NCI-H69 (cell line): ENCODE measurements around the gene EXD3.

Experiments used
- DNase-seq: peaks from one replicate; lab custom pipeline; 2025; lab: John Stamatoyannopoulos, UW

EXD3 gene

GRCh38 chr9:137365552-137366444 is 57.2 kb downstream of the EXD3 start:
- DNase-seq: peak; percentile 48

DNA sequence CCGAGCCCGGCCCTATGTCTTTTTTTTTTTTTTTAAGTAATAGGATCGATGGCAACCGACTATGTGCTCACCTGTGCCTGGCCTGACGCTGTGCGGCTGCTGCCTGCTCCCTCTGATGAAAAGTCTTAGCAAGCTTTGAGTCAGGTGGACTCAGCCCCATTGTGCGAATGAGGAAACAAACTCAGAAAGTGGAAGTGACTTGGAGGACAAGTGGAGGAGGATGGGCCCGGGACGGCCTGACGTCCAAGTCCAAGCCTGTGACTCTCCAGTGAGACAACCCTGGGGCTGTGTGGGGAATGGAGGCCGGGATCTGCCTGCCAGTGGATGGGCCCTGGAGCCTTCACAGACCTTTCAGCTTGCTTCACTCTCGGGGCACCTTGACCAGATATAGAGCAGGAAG is 57.9 kb downstream of the EXD3 start:
- DNase-seq: no peak

GRCh38 chr9:137359850-137360249 is 63.1 kb downstream of the EXD3 start:
- no peak for DNase-seq

DNA sequence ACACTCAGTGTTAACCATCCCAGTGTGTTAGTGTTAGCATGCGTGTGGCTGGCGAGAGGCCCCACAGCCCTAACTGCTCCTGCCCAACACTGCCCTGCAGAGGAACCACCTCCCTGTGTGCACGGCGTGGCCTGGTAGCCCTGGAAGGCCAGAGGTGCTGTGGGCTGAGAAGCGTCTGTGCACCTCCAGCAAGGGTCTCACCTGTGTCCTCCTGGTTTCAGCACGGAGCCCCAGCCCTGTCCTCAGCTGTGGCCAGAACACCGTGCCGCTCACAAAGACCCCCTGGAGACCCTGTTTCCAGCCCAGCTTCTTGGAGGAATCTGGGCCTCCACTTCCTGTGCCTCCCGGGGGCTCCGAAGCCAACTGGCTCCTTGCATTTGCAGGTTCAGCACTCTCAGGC is 64.8 kb downstream of the EXD3 start:
- no peak for DNase-seq

GRCh38 chr9:137357166-137357565 is 65.8 kb downstream of the EXD3 start:
- DNase-seq: no peak

DNA sequence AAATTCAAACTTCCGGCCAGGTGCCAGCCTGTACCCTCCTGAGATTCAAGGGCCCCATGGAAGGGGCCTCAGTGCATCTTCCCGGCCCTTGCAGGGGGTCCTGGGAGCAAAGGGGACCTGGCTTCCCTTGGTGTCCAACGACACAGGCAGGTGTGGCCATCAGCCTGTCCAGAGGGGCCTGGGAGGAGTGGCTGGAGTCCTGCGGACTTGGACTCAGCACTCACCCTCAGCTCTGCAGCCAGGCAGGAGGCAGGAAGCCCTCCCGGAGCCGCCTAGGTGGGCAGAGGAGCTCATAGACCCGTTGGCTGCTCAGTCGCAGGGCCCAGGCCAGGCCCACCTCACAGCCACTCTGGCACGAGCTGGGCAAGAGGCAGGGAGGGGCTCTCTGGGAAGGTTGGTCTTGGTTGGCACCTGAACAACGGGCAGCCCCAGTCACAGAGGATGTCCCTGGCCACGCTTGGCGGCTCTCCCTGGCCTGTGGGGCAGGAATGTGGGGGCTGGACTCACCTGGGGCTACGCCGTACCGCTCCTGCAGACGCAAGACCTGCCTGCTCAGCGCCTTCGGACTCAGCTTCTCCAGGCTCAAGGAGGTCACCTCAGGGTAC is 67.1 kb downstream of the EXD3 start:
- no peak for DNase-seq

GRCh38 chr9:137354845-137355760 is 67.9 kb downstream of the EXD3 start:
- no peak for DNase-seq

GRCh38 chr9:137354153-137354844 is 68.7 kb downstream of the EXD3 start:
- DNase-seq: no peak

- DNase-seq: no peak
Measured at GRCh38 chr9:137353223-137354152, 69.5 kb downstream of the EXD3 start.

- DNase-seq: no peak
Measured at GRCh38 chr9:137352511-137353222, 70.3 kb downstream of the EXD3 start.

DNA sequence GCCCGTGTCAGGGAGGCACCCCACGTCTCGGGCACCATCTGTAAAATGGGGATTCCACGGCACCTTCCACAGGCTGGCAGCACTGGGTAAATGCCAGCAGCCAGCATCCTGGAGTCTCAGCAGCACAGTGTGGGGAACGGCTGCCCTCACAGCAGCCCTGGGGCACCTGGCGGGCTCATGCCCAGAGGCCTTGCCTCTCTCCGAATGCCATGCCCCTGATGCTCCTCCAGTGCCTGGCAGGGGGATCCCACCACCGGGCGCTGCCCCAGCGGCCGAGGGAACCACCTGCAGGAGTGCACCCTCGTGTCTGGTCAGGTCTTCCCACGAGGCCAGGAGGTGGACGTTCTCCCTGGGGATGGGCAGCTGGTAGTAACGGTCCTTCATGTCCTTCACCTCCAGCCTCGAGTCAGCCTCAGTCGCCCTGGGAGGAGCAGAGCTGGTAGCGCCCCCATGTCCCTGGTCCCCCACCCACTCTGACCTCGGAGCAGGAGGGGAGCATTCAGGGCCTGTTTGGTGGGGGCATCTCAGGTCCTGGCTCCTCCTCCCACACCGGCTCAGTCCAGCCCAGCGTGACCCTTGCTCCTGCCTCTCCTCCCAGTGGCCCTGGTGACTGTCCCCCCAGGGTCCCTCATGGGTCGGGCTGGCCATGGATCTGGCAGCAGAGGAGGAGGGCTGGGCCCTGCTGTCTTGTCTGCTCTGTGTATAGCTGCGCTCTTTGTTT is 71.0 kb downstream of the EXD3 start:
- DNase-seq: no peak

DNA sequence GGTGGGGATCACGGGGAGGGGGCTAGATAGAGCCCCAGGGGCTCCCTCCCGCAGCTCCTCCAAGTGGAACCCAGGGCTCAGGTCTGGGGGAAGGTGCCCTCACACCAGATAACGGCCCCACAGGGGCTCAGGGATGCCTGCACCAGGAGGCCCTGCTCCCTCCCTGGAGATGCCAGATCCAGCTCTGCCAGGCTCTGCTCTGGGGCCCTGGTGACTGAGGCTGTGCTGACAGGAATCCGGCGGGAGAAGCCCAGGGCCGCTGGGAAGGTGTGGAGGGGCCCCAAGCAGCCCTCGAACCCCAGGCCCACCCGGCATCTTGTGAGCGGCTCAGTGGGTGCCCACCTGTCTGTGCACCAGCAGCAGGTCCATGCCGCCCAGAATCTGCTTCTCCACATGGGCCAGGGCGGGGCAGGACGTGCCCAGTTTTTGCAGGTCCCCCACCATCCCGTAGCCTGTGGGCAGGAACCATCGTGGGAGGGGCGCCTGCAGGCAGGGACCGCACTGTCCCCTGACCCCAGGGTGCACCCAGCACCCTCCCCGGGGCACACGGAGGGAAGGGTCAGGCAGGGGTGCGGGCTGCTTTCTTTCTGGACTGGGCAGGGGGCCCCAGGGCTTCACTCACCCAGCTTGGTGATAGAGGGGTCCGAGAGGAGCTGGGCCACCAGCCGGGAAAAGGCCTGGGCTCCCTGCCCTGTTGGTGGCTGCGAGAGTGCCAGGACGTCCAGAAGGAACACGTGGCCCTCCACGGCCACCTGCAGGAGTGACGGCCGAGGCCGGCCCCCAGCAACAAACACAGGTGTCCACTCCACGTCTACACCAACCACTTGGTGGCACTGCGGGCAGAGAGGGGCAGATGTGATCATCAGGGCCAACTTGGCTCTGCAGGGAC is 72.0 kb downstream of the EXD3 start:
- DNase-seq: no peak

DNA sequence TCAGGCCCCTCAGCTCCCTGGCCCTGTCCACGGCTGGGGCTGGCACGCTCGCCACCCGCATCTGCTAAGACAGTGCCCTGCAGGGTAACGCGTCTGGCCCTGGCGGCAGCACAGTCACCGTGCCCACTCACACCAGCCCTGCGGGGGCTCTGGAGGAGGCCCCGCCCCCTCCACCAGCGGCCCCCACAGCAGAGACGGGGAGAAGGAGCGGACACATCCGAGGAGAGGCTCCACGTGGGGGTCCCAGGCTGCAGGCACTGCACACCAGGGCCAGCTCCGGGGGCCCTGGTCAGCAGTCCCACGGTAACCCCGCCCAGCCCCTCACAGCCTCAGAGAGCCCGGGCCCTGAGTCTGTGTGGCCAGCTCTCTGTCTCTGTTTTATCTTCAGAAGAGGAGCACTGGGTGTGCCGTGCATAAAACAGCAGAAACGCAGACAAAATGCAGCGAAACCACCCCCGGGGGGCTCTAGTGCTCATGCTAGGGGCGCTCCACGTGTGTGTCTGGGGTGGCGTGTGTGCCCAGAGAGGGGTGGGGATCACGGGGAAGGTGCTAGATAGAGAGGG is 73.4 kb downstream of the EXD3 start:
- DNase-seq: no peak

DNA sequence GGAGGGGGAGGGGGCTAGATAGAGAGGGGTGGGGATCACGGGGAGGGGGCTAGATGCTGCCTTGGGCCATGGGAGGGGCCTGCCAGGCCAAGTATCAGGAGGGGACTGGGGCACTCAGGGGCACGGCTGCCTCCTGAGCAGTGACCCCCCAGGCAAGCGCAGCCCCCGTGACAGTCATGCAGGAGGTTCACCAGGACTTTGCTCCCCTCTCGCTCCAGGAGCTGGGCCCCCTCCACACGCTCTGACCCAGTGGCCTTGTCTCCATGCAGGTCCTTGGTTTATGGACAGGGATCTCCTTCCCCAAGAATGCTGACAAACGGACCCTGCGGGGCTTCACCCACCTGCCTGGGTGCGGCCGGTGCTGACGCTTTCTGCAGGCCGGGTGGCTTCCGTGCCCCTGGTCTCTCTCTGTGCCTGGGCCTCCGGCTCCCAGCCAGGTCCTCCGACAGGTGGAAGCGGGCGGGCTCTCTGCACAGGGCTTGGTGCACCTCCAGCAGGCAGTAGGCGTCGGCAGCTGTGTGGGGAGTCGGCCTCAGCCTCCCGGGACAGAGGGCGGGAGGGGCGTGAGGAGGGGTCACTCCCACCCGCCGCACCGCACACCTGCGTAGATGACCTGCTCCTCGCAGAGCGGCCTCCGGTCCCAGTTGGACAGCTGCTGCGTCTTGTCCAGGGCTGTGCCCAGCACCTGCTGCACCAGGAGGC is 74.0 kb downstream of the EXD3 start:
- no peak for DNase-seq

DNA sequence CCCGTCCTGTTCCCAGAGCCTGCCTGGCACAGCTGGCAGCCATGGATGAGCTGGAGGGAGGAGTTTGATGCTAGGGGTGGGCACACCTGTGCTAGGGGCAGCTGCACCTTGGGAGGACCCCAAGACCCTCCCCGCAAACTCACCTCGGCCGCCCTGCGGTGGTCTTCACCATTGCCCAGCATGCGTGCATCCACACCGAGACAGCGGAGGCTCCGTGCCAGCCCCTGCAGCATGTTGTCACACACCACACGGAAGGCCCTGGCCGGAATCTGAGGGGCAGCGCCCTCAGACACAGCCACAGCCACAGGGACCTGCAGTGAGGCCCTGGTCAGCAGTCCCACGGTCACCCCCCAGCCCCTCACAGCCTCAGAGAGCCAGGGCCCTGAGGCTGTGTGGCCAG is 75.0 kb downstream of the EXD3 start:
- DNase-seq: no peak

DNA sequence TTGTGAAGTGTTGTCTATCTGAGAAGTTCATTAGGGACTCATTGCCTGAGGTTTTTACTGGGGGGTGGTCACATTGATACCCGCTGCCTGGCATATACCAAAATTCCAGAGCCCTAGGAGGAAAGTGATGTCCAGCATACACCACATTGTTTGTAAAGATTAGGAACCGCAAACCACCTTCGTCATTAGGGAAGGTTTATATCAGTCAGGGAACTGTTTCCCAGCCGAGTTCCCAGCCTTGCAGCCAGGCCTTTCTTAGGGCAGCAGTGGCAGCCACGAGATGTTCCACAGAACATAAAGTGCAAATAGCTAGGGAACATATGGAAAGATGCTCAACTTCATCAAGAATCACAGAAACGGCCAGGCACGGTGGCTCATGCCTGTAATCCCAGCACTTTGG is 80.5 kb downstream of the EXD3 start:
- no peak for DNase-seq

DNA sequence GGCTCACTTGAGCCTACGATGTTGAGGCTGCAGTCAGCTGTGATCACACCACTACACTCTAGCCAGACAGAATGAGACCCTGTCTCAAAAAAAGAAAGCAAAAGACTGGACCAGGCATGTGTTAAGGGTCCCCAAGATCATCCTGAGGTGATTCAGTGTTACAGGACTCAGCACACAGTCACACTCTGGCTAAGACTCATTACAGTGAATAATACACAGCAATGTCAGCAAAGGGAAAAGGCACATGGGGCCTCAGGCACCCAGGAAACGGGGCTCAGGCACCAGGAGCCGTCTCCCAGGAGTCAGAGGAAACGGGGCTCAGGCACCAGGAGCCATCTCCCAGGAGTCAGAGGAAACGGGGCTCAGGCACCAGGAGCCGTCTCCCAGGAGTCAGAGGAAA is 81.7 kb downstream of the EXD3 start:
- DNase-seq: no peak
